CD4-positive, alpha-beta T cell (primary cell): ENCODE results near the gene GOLGB1. TPM values are rescaled to one million over a fixed set of nuclear protein-coding genes. Genes with fewer than 3 reads are reported as not detected.

Experiments used
- ATAC-seq: fragments of 200-7000 bp; cut with Tn5 transposase; one replicate; pipeline ENCODE4 v1.10.0; 2022; ENCODE audit warnings: mild to moderate bottlenecking; ENCODE audit not compliant: poor library complexity
- CTCF ChIA-PET: fragments of 350-600 bp; sonication (Branson Sonifier 250); formaldehyde crosslinking; loops from one replicate; lab custom pipeline; 2021; ENCODE audit warnings: antibody characterized with exemption, inconsistent platforms; lab: Charles Lee
- POLR2A ChIA-PET: fragments of 350-600 bp; sonication (Branson Sonifier 250); formaldehyde crosslinking; loops from one replicate; lab custom pipeline; 2021; ENCODE audit warnings: antibody characterized with exemption, inconsistent platforms; lab: Charles Lee
- DNase-seq, 14 experiments: peaks; one replicate each; pipeline ENCODE4 v3.0.0-alpha.2; 2013 to 2020; ENCODE audit warnings: mixed read lengths in 2 of 14
- H3K27ac ChIP-seq, 2 donors: one replicate each; pipeline versions ENCODE4 v1.5.1 to v1.7.0; 2013; ENCODE audit warnings: low read length in 2 of 2, low read depth in 1 of 2, mild to moderate bottlenecking in 1 of 2
- H3K27me3 ChIP-seq, 2 experiments: 1 replicate in 1 of 2; 2 replicates in 1 of 2; pipeline versions ENCODE4 v1.6.1 to v1.7.0; 2013; ENCODE audit warnings: low read length in 2 of 2, control low read depth in 1 of 2, mild to moderate bottlenecking in 1 of 2, moderate library complexity in 1 of 2; ENCODE audit not compliant: insufficient read depth in 2 of 2, control insufficient read depth in 1 of 2
- H3K36me3 ChIP-seq: one replicate; pipeline ENCODE4 v1.6.1; 2013; ENCODE audit warnings: low read length, control low read depth; ENCODE audit not compliant: insufficient read depth
- H3K4me1 ChIP-seq: one replicate; pipeline ENCODE4 v1.6.1; 2013; ENCODE audit warnings: low read length, control low read depth; ENCODE audit not compliant: insufficient read depth
- H3K4me3 ChIP-seq: one replicate; pipeline ENCODE4 v1.5.1; 2013; ENCODE audit warnings: mild to moderate bottlenecking, low read length, moderate library complexity
- H3K9me3 ChIP-seq, 2 experiments: 1 replicate in 1 of 2; 2 replicates in 1 of 2; pipeline versions ENCODE4 v1.6.1 to v1.7.0; 2013; ENCODE audit warnings: low read length in 2 of 2, mild to moderate bottlenecking in 2 of 2, control low read depth in 1 of 2, moderate library complexity in 1 of 2; ENCODE audit not compliant: control insufficient read depth in 1 of 2, insufficient read depth in 1 of 2
- H3K27ac Mint-ChIP-seq: one replicate; pipeline ENCODE4 v1.8.0; 2020; ENCODE audit warnings: mixed read lengths
- H3K27me3 Mint-ChIP-seq: one replicate; pipeline ENCODE4 v1.8.0; 2021; ENCODE audit warnings: mixed read lengths
- H3K36me3 Mint-ChIP-seq: one replicate; pipeline ENCODE4 v1.8.0; 2021; ENCODE audit warnings: low read depth, mixed read lengths
- H3K4me1 Mint-ChIP-seq: one replicate; pipeline ENCODE4 v1.8.0; 2021; ENCODE audit warnings: low read depth, mixed read lengths
- H3K4me3 Mint-ChIP-seq: one replicate; pipeline ENCODE4 v1.8.0; 2020; ENCODE audit warnings: mild to moderate bottlenecking, mixed read lengths
- H3K9me3 Mint-ChIP-seq: one replicate; pipeline ENCODE4 v1.8.0; 2020; ENCODE audit warnings: mixed read lengths
- CTCF ChIP-seq: fragments of 200-600 bp; IDR thresholded peaks from one replicate; pipeline ENCODE4 v1.8.0; 2022; ENCODE audit warnings: antibody characterized with exemption, mild to moderate bottlenecking
- intact Hi-C, 2 experiments: fragments of 100-400 bp; cut with DNase I in 1 of 2; cut with micrococcal nuclease in 1 of 2; formaldehyde crosslinking; loops; one replicate each; pipeline versions ENCODE4 v1.15.1 to v1.9.0; 2023 to 2025; cut with DNase I, micrococcal nuclease
- total RNA-seq, 174 experiments: library from RNA in 2 of 174; stranded (reverse) in 2 of 174; gene quantifications; one replicate each; pipeline ENCODE4 v1.2.3 and lab custom pipeline; 2021 to 2026

The GOLGB1 gene
- total RNA-seq, 2 experiments from 2014 or later: 49.8 to 50.2 TPM

- H3K27me3 Mint-ChIP-seq: no peaks in the 10 kb centered on the region
- Histone ChIP-seq H3K27me3 (no peaks in the 10 kb centered on the region), H3K27ac (no peak overlapping the region), H3K4me1 (peaks cover 6% of the 10 kb centered on the region), H3K36me3 (peaks cover 65% of the 10 kb centered on the region), H3K4me3 (no peak overlapping the region), H3K9me3 (no peaks in the 10 kb centered on the region)
- no peak for TF ChIP-seq CTCF
- H3K4me1 Mint-ChIP-seq: peaks cover 38% of the 10 kb centered on the region
- no peak overlapping the region for H3K4me3 Mint-ChIP-seq
- ChIA-PET POLR2A (no interaction called here), CTCF (interaction anchor here (1.2 kb wide), 1 partner anchor 29 kb away, joined by 3 read pairs; the partner anchor contains the start of gene GOLGB1)
- H3K9me3 Mint-ChIP-seq: no peaks in the 10 kb centered on the region
- ATAC-seq: no peak
- peaks cover 93% of the 10 kb centered on the region for H3K36me3 Mint-ChIP-seq
- DNase-seq: no peak
- intact Hi-C loops: loop anchor here in 1 of 2 experiments (10.0 kb wide), 1 partner anchor 865 kb away; no protein-coding TSS in a partner anchor
- peak overlapping the region; percentile 32 for H3K27ac Mint-ChIP-seq
These were observed 29.4 kb downstream of the GOLGB1 start for GRCh38 chr3:121720163-121720562.

DNA sequence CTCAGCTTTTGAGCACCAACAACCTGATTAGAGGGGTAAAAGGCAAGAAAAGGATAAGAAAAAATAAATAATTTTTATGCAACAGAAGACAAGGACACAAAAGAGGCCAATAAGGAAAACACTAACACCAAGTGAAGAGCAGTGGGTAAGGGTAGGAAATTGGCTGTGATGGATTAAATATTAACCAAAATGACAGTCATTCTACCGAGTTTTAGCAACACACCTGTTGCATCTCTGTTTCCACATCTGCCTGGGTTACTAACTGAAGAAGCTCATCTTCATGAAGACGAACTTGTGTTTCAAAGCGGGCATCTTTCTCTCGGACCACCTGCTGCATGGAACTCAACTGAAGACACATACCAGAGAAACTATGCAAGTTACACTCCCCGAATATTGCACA, 30.1 kb downstream of the GOLGB1 start:
- Mint-ChIP-seq H3K27me3 (no peaks in the 10 kb centered on the region), H3K27ac (peak overlapping the region; percentile 32), H3K9me3 (no peaks in the 10 kb centered on the region), H3K4me1 (peaks cover 38% of the 10 kb centered on the region), H3K4me3 (no peak overlapping the region), H3K36me3 (peaks cover 93% of the 10 kb centered on the region)
- Histone ChIP-seq H3K4me3 (no peak overlapping the region), H3K36me3 (peaks cover 63% of the 10 kb centered on the region), H3K9me3 (no peaks in the 10 kb centered on the region), H3K27me3 (no peaks in the 10 kb centered on the region), H3K27ac (no peak overlapping the region), H3K4me1 (peaks cover 6% of the 10 kb centered on the region)
- ChIA-PET POLR2A (interaction anchor here (1.5 kb wide), 2 partner anchors 18 to 30 kb away, joined by 5 to 9 read pairs; partner anchors contain the start of gene GOLGB1), CTCF (no interaction called here)
- no peak for DNase-seq
- TF ChIP-seq CTCF: no peak
- no peak for ATAC-seq
- intact Hi-C loops: no loop called here

DNA sequence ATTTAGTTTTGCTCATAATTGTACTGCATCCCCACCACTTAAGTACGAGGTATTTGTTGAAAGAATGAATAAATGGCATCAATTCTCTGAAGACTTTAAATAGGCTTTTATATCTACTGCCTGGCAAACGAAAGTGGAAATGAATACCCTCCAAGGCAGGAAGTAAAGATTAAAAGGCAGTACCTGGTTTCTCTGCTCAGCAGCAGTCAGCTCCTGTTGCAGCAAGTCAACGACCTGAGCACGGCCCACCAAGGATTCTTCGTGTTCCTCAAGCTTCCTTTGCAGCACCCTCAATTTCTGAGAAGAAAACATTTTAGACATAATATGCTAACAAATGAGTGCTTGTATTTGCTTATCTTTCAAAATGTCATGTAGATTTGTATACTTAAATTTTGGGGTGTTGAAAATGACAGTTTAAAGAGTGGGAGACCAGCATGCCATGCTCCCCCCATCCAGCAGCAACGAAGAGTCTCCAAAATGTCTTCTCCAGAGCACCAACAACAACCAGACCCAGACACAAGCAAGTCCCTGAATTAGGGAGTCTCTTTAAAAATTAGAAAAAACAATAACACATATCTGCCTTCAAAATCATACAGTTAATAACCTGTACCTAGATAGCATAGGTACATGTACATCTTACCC, 31.2 kb downstream of the GOLGB1 start:
- TF ChIP-seq CTCF: no peak
- Histone ChIP-seq H3K4me3 (no peak overlapping the region), H3K36me3 (peaks cover 63% of the 10 kb centered on the region), H3K27me3 (no peaks in the 10 kb centered on the region), H3K27ac (peak overlapping the region; percentile 11 to 39), H3K9me3 (no peaks in the 10 kb centered on the region), H3K4me1 (peaks cover 6% of the 10 kb centered on the region)
- Mint-ChIP-seq H3K27me3 (no peaks in the 10 kb centered on the region), H3K9me3 (no peaks in the 10 kb centered on the region), H3K27ac (peak overlapping the region; percentile 79), H3K4me3 (peak overlapping the region; percentile 36), H3K4me1 (peaks cover 38% of the 10 kb centered on the region), H3K36me3 (peaks cover 93% of the 10 kb centered on the region)
- ATAC-seq: peak; percentile 97
- intact Hi-C loops: no loop called here
- DNase-seq: peak in 9 of 14 experiments; percentile 4 to 76 (median 25)
- POLR2A ChIA-PET: interaction anchor here (1.0 to 1.5 kb wide), 4 partner anchors 17 to 117 kb away, joined by 3 to 9 read pairs (median 4); partner anchors contain the start of genes EAF2, GOLGB1, HCLS1 and IQCB1
- CTCF ChIA-PET: no interaction called here
